Activated T-cell treated with anti-CD3 and anti-CD28 coated beads, Interleukin-2, amount 50 U/mL, for 1 hour (primary cell): ENCODE measurements around the gene WIPF3.

ENCODE experiments used
- DNase-seq: peaks from one replicate; pipeline ENCODE4 v3.0.0-alpha.2; 2020

Gene WIPF3, protein sequence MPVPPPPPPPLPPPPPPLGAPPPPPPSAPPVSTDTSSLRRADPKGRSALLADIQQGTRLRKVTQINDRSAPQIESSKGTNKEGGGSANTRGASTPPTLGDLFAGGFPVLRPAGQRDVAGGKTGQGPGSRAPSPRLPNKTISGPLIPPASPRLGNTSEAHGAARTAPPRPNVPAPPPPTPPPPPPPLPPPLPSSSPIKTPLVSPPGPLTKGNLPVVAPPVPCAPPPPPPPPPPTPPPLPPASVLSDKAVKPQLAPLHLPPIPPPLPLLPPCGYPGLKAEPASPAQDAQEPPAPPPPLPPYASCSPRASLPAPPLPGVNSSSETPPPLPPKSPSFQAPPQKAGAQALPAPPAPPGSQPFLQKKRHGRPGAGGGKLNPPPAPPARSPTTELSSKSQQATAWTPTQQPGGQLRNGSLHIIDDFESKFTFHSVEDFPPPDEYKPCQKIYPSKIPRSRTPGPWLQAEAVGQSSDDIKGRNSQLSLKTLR

DNA sequence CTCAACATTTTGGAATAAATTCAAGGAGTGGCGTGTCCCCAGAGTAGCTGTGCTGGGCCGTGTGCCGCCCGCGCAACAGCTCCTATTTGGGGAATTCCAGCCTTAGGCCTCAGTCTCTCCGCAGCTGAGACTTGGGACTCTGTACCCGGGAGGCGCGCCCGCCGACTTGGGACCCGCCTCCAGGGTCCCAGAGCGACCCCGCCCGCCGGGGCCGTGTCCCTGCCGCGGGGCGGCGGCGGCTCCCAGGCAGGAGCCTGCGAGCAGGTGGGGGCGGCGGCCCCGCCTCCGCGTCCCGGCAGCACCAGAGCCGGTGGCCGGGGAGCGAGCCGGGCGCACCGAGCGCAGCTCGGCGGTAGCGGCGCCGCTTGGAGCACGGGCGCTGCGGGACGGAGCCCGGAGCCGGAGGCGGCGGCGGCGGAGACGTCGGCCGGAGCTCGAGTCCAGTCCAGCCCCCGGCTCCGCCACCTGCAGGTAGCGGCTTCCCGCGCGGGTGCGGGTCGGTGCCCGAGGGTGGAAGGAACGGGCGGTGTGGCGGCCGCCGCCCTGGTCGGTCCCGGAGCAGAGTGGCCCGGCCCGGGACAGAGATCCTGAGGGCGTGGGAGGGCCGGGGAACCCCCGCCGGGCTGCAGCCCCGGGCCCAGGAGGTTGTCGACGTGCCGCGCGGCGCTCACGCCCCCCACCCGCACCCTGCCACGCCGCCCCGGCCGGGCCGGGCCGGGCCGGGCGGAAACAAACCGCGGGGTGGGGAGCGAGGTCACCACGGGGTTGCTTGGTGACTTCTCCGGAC is at the start of gene WIPF3:
Gene WIPF3, plus strand, starts transcription at position 301 of the 787 bp plus-strand sequence. CDS start 28,217 bp downstream, outside the sequence.
- no peak for DNase-seq

DNA sequence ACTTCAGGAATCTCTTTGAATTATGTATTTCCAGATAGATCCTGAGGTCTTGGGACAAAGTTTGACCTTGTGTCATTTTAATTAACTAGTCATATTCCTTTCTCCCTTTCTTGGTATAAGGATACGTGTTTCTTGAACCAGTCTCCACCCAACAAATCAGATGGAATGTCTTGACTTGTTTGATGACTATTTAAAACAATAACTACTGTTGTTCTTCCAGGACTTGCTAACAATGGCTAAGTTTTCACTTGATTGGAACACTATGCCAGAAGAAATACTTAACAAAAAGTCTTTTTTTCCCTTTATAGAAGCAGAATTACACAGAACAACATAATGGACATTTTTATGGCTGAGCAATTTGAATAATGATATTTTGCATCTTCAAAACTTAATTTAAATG is 43.0 kb upstream of the WIPF3 start:
- no peak for DNase-seq

DNA sequence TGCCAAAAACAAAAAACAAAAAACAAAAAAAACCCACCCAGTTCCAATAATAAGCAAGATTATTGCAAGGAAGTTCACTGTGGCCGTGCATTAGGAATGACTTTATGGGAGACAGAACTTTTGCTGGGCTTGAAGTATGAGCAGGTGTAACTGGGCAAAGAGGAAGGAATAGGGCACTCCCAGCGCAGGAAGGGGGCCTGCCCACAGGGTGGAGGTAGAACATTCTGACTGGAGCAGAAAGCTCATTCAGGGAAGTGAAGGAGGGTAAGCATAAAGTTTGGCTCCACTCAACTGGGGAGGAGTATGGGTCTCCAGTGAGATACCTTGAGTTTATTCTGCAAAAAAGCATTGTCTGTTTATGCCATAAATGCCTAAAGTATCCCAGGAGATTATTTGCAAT is 42.1 kb upstream of the WIPF3 start:
- DNase-seq = no peak

DNA sequence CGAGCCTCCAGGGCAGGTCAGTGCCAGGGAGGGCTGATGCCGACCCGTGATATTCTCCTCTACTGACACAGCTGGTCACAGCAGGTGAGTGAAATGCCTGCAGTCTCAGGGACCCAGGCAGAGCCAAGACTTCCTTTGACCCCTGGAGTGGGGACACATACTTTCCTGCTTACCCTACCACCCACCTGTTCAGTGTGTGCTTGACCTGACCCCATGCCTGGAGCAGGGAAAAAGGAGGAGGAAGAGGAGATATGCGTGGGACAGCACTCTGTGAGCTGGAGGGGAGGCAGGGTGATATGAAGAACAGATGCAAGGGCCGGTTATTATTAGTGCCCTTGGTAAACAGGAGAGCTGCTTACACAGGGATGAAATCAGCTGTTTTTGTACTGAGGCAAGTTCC is 40.8 kb upstream of the WIPF3 start:
- DNase-seq = no peak

DNA sequence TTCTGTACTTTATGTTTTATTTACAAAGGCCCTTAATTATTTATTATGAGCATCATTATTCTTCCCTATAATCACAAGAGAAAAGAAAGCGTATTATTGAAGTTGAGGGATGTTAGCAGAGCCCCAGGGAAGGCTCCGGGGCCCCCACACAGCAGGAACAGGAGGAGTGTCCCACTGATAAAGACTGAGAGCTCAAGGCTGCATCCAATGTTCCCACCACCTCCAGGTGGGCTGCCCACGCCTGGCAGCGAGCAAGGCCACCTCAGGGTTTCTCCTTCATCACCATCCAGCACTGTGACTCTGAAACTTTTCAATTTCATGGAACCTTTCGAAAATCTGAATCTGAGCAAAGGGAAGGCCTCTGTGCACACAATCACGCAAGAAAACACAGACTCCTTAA is 35.9 kb upstream of the WIPF3 start:
- DNase-seq = no peak

DNA sequence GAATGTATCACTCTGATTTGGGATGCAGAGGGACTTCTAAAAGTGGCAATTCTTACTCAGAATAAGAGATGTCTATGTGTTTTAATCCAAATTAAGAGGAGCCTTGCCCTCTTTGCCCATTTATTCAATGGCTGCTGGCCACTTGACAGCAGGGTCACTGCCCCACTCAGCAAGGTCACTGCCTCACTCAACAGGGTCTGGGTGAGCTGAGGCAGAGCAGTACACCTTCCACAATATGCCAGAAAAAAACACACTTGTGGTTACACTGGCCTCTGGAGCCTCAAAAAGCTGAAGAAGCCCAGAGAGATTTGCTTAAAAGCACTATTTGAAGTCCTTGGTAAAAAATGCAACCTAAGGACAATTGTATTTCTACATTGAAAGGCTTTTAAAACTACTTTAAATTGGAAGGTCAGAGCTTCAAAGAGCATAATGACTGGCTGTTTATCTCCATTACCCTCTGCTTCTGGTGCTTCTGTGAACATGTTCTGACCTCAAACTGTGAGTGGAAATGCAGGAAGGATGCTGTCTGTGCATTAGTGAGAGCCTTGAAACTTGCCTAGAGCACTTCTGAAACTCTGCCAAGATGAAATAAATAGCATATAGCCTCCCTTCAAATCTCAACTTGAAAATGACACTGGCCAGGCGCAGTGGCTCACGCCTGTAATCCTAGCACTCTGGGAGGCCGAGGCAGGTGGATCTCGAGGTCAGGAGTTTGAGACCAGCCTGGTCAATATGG is 35.1 kb upstream of the WIPF3 start:
- DNase-seq = no peak

DNA sequence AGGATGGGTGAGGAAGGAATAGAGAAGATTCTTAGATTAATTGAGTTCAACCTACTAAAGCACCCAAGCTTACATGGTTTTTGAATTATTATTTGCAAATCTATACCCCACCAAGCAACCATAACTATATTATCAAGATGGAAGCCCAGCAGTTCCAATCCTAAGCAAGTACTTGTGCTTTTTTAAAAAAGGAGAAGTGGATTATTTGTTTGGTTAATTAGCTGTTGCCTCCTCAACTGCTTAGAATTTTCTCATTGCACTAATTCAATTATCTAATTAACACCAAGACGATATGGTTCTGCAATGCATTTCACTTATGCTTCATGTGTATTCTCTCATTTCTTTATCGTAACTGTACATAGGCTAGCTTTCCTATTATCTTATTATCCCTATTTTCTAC is 27.3 kb upstream of the WIPF3 start:
- no peak for DNase-seq

DNA sequence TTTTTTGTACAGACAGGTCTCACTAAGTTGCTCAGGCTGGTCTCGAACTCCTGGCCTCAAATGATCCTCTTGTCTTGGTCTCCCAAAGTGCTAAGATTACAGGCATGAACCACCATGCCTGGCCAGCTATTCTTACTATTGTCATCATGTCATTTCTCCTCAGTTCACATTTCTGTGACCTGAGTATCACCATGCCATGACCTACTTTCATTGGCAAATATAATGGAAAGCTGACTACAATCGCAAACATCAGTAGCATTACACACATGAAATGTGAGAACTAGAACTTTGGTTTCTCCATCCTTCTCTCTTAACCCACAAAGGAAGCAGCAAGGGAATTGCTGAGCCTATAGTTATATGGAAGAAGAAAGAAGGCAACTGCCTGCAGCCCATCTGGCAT is 26.0 kb upstream of the WIPF3 start:
- DNase-seq = no peak

DNA sequence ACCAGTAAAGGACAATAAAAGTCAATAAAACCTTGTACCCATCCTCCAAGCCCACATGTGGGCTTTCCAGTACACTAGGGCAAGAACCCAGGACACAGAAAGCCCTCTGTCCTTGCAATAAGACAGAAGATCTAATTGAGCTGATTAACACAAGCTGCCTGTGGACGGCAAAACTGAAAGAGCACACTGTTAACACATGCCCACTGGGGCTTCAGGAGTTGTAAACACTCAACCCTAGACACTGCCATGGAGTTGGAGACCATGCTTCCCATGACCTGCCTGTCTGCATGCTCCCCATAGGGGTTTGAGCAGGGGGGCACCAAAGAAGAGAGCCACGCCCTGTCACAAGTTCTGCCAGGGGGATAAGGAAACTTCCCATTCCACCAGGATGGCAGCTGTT is 22.6 kb upstream of the WIPF3 start:
- DNase-seq = no peak

DNA sequence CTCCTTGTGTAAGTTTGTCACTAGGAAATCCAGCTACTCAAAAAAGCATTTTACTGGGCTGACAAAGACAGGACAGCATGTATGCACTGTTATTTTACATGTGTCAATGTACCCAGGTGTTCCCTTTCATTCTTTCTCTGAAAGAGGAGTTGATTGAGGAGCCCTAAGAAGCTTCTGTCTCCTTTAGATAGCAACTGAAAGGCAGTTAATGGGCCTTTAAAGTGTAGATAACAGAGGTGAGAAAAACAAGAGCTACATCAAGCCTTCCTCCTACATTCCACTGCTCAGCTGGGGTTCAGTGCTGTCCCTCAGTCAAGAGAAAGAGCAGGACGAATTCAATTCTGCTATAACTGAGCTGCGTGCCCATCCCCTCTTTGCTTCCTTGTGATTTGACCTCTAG is 12.8 kb upstream of the WIPF3 start:
- no peak for DNase-seq

DNA sequence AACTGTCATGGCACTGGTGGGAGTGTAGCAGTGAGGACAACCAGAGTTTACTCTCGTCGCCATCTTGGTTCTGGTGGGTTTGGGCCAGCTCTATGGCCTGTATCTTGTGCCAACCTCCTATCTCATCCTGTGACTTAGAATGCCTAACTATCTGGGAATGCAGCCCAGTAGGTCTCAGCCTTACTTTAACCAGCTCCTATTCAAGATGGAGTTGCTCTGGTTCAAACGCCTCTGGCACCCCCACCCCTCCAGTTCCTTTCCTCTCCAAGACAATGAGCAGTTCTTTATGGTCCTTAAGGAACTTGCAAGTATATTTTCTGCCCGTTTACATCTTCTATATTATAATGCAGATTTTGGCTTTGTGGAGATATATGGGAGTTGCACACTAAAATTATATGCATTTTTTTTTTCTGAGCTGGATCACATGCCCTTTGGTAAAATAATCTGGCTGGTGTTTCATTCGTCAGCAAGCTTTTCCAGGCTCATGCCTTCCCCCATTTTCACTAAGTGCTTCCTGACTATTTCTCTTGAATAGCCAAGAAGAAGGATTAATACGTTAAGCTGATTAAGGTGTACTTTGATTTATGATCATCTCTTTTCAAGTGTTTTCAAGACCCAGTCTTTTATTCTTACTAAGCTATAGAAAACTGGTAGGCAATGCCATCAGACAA is 11.2 kb upstream of the WIPF3 start:
- no peak for DNase-seq

DNA sequence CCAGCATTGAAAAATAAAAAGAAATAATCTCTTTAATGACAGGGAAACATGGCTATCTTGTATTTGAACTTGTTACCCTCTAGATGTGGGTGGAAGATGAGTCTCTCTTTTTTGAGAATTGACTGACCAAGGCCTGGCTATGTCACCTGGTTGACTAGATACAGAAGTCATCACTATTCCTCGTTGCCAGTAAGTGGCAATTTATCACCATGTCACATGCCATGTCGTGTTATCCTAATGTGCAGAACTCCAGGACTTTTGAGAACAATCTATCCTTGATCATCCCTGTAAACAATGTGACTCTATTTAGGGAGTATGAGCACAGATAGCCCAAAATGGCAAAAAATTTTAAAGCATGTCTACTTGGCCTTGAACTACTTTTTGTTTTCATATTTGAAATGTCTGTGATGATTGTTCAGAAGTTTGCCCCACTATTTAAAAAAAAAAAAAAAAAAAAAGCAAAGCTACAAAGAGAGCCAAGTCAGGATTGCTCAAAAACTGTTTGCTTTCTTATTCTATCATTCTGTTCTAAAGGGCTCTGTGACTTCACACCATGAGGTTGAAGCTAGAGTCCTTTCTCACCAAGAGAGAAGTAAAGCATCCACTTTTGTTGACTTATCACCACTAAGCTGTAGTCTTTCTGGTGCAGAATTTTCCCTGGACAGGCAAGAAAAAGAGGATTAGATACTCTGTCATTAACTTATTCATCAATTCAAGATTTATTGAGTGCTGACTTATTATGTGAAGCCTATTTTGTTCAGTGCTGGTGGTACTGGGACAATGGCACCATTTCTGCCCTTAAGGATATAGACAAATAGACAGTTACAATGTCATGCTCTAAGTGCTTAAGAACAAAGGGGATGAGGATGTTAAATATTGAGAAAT is 10.4 kb upstream of the WIPF3 start:
- DNase-seq = no peak

DNA sequence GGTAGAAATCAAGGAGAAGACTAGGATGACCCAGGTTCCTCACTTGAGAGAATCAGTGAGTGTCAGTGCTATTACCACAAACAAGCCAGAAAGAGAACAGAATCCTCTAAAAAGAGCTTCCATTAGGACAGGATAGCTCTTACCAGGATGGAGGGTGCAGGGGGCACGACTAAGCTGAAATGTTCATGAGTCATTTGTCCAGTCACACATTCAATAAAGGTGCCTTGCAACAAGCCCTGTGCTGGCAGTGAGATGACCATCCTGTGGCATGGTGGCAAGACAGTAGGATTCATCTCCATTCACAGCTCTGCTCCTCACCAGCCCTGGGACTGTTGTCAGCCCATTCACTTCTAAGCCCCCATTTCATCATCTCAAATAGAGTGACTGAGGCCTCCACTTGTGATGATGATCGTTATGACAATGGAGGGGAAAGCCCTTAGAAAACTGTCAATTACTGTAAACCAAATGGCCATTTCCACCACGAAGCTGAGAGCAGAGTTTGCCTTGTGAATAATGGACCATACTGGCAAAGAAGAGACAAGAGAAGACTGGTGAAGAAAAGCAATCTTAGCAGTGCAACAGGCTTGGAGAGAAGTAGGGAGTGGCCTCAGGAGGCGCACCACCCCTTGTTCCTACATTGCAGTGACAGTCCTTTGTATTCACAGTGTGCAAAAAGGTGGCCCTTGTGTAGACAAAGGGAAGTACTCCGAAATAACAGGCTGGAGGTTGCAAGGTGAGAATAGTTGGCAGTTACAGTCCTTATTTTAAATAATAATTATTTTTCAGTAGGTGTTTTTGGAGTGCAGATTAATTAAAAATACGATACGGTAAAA is 9.0 kb upstream of the WIPF3 start:
- DNase-seq = no peak

DNA sequence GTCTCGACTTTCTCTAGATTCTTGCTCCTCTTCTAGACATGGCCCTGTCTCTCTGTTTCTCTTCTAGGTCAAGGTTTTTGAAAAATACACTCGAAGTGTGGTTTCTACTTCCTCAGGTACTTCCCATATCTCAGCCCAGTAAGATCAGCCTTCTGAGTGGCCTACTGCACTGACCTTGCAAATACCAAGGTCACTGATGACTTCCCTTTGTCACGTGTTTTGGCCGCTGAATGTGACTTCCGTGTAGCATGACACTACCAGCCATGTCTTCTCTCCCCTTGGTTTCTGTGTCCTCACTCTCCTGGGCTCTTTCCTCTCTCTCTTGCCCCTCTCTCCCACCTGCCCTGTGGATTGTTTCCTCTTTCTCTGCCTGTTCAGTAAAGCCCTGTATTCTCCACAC is 7.9 kb upstream of the WIPF3 start:
- DNase-seq = no peak

DNA sequence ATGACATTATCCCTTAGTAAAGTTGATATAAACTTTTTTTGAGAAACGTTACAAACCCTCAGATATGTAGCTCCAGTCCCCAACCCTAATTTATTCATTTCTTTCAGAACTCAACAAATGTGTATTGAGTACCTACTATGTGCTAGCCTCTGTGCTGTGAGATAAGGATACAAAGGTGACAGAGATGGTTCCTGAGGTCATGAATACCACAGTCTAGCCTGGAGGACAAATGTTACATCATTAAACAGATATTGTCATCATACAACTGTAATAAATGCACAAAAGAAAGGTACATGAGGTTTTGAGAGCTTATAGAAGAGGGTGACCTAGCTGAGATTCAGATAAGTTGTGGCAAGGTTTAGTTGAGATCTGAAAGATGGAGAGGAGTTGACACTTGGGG is 4.4 kb upstream of the WIPF3 start:
- DNase-seq = no peak

DNA sequence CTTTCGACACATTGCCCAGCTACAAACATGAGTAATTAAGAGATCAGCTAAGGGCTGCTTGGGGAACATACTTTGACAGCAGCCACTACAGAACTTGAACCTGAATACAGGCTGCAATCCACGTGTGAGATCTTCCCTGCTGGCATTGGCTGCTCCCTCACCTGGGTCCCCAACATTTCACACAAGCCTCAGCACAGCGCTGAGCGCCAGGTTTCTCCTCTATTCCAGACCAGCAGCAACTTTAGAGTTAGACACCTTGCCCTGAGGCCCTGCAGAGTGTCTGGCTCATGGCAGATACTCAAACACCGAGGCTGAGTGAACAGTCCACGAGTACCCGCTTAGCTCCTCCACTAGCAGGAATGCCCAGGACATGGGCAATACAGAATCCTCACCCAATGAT is 1.3 kb upstream of the WIPF3 start:
- DNase-seq = no peak

DNA sequence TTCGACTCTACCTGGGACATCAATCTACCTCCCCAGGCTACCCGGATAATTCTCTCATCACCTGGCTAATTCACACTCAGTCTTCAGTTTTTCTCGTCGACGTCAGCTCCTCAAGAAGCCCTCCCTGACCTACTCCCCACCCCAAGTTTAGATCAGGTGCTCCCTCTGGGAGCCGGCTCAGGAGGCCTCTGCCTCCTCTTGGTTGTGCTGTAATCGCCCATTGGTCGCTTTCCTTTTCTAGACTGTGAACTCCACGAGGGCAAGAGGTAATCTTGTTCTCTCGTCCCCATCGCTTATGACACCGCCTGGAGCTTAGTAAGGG is 461 bp upstream of the WIPF3 start:
- no peak for DNase-seq

DNA sequence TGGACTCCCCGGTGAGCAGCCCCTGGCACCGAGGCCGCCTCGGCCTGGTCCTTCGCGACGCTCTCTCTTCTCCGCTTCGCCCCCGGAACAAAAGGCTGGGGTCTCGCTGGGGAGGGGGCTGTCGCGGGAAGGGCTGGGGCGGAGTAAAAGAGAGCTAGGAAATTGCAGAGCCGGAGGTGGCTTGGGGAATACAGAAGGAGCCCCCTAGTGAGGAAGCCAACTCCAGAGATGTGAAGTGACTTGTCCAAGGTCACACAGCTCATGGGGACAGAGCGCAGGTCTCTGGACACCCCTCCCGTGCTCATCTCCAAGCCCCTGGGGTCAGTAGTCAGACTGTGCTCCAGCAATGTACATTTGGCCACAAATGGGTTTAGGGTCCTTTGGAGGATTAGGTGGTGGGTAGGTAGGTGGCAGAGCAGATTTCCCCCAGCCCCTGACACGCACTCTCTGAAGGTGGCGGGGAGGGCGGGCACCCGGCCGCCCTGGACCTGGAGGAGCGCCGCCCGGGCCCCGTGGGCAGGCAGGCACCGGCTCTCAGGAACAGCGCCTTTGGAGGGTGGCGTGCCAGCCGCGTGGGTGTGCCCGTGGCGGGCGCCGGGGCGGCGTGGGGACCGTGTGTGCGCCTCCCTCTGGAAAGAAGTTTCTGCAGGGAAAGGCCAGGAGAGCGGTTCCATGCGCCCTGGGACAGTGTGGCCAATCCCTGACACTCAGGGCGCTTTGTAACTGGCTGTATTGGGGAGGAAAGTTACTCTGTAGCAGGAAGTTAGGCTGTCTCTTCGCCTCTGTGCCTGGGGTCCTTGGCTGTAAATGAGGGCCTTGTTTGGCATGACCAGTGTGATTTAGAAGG is 910 bp downstream of the WIPF3 start:
- DNase-seq = no peak

DNA sequence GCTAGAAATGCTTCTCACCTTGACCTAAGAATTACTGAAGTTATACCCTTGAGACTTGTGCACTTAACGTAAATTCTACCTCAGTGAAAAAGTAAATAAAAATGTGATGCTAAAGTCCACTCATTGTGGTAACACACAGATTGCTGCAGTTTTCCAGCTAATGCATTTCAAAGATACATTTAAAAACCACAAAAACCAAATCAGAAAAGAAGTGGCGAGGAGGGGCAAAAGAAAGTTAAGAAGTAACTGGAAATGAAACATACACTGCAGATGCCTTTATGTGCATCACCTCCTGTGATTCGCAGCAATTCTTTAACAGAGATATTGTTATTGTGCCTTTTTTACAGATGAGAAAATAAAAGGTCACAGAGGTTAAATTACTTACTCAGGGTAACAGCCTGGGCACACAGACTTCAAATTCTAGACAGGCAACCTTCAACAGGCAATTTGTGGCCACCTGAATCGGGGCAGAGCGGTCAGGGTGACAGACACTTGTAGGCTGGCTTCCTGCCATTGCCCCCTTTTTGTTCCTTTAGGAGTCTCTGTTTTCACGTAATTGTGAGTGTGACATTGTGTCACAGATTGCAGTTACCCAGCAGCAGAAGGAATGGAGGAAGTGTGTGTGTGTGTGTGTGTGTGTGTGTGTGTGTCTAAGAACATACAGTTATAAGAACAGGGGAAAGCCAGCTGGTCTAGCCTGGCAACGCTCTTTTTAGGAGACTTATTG is 1.9 kb downstream of the WIPF3 start:
- no peak for DNase-seq
